Urothelium cell line (cell line): ENCODE results near the gene USP7.

Source experiments
- DNase-seq: peaks from one replicate; pipeline ENCODE4 v3.0.0; 2011; ENCODE audit warnings: low spot score, mixed read lengths
- FAIRE-seq: peaks from 2 replicates; lab custom pipeline; 2011; peaks lifted over from hg19 to GRCh38; lab: Jason Lieb, UNC

The USP7 gene

DNA sequence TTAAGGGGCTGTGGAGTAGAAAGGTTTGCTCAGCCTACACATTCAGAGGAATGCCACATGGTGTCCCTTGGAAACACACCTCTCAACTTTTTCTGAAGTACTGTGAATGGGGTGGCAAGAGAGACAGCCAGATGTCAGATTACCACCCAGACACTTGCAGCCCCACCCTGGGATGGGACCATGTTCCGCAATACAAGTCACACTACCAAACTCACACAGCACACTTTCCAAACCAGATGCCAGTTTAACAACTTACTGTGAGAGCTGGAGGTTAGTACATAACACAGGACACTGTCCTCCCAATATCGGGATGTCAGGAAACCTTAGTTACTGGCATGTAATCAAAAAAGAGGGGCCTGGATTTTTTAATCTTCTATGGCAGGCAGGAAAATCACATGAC is 7.9 kb downstream of the USP7 start:
- FAIRE-seq (no peak), DNase-seq (no peak)

DNA sequence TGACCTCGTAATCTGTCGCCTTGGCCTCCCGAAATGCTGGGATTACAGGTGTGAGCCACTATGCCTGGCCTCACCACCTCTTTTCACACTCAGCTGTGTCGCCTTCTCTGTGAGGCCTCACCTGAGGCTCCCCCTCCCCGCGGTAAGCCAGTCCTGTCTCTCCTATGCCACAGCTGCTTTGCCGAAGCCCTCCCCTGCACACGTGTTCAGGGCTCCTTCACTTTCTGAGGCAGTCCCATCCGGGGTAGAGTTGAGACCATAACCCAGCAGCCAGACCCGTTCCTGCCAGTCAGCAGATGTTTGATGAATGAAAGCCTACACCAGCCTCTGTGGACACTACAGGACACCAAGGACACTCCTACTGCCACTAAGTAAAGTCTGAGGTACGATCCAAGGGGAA is 10.6 kb downstream of the USP7 start:
- no peak for DNase-seq
- no peak for FAIRE-seq

DNA sequence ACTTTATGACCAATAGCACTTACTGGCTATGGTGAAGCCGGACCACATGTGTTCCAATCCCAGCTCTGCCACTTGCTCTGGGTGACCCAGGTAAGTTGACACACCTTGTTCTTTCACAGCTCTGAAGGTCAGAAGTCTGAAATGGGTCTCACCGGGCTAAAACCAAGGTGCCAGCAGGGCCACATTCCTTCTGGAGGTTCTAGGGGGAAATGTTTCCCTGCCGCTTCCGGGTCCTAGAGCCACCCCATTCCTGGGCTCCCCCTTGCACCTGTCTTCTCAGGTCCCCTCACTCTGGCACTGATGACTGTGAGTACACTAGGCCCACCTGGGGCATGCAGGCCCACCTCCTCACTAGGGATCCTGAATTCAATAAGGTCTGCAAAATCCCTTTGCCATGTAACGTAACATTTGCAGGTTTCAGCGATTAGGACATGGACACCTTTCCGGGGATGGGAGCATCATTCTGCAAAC is 11.4 kb downstream of the USP7 start:
- FAIRE-seq (no peak), DNase-seq (no peak)

DNA sequence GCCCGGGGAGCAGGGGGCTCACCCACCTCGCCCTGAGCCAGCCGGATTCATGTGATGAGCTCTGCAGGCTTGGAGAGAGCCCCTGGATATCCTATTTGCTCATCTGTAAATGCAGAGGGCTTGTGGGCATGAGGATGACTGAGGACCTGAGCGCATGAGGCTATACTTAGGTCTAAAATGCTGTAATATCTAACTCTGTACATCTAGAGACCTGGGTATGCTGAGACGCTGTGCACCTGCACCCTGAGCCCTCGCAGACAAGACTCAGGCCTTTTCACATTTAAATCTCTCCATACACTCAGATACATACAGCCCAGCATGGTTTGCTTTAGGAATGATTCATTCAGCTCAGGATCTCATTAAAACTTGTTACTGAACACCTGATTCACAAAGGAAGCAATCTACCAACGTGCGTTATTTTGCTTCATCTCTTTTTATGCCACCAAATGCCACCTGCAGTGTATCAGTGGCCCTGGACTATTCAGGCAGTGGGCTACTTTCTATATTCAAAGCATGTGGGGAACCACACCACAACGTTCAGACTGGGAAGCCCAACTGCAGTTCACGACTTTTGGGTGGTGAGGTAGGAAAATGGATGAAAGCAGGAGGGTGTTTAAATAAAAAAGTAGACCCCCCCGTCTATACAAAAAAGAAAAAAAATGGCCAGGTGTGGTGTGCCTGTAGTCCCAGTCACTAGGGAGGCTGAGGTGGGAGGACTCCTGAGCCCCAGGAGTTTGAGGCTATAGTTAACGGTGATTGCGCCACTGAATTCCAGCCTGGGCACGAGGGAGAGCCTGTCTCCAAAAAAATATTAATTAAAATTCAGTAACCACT is 12.0 kb downstream of the USP7 start:
- DNase-seq = no peak
- no peak for FAIRE-seq

- DNase-seq (no peak), FAIRE-seq (no peak)
Measured at GRCh38 chr16:8950580-8951077, 13.1 kb downstream of the USP7 start.

- FAIRE-seq (no peak), DNase-seq (no peak)
Measured at GRCh38 chr16:8949536-8950418, 13.9 kb downstream of the USP7 start.

- no peak for DNase-seq
- no peak for FAIRE-seq
Measured at GRCh38 chr16:8948831-8949230, 14.9 kb downstream of the USP7 start.

DNA sequence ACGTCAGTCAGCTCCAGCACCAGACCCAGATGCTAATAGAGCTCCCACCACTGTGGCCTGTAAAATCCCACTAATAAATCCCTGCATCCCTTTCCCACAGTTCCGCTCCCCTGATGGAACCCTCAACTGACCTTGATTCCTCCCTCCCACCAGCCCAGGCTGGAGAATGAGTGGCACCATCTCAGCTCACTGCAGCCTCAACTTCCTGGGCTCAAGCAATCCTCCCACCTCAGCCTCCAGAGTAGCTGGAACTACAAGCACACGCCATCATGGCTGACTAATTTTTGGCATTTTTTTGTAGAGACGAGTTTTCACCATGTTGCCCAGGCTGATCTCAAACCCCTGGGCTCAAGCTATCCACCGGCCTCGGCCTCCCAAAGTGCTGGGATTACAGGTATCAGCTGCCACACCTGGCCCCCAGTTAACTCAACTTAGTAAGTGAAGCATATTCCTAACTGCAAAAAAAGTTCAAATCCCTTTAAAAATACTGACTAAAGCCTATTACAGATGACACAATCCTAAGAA is 15.6 kb downstream of the USP7 start:
- no peak for DNase-seq
- FAIRE-seq = no peak

DNA sequence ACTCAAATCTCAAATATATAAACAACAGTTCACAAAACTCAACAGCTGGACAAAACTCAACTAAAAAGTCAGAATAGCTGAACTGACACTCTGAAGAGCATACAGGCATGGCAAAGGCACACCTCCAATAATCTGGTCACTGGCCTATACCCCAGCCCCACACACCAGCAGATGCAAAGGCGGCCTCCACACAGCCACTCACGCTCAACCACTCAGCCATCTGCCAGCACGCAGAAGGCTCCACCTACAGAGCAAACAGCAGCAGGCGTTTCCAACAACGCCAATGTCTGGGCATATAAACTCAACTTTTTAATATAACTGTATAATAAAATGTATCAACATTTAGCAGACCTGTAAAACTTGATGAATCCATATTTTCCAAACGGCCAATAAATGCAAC is 17.2 kb downstream of the USP7 start:
- DNase-seq (no peak), FAIRE-seq (no peak)

DNA sequence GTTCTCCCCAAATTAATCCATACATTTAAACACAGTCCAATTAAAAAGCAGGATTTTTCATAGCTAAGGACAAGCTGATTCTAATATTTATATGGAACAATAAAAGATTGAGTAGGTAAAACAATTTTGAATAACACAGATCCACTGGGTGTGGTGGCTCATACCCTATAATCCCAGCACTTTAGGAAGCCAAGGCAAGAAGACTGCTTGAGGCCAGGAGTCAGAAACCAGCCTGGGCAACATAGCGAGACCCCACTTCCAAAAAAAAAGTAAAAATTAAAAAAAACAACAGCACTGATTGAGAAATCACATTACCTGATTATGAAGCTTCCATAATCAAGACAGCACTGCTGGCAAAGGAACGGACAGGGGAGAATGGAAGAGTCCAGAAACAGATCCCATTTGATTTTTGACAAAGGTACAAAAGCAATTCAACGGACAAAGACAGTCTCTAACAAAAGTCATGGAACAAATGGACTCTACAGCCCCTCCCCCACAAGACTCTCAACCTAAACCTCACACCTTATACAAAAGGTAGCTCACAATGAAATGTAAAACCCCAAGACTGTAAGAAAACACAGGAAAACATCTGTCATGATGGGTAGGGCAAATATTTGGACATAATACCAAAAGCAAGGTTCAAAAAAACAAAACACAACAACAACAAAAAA is 17.9 kb downstream of the USP7 start:
- DNase-seq (no peak), FAIRE-seq (no peak)

DNA sequence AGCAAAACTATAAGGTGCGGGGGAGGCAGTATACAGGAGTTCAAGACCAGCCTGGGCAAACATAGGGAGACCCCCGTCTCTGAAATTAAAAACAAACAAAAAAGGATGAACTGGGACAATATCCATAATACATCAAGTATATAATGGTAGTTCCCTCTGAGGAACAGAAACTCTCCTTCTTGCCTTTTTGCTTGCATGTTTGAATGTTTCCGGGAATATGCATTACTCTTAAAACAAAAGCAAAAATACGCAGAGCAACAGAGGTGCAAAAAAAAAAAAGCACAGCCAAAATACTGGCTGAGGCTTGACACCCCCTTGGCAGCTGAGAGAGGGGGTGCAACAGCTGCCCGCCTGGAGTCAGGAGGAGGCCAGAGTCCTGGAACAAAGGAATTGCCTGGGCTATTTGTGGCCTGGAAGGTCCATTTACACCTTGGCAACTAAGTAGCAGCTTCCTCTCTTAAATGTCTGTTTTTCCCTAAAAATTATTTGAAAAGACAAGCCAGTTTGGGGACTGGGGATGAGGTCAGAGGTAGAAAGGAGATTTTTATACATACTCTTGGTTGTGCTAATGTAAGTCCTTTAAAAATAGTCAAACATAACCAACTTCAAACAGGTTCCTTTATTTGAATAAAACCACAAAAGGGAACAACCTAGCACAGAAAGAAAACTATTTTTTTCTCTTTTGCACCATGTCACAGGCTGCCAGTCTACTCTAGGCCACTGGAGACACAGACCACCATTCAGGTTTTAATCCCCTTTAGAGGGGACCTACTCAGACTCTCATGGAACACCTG is 19.5 kb downstream of the USP7 start:
- DNase-seq = no peak
- FAIRE-seq = no peak

DNA sequence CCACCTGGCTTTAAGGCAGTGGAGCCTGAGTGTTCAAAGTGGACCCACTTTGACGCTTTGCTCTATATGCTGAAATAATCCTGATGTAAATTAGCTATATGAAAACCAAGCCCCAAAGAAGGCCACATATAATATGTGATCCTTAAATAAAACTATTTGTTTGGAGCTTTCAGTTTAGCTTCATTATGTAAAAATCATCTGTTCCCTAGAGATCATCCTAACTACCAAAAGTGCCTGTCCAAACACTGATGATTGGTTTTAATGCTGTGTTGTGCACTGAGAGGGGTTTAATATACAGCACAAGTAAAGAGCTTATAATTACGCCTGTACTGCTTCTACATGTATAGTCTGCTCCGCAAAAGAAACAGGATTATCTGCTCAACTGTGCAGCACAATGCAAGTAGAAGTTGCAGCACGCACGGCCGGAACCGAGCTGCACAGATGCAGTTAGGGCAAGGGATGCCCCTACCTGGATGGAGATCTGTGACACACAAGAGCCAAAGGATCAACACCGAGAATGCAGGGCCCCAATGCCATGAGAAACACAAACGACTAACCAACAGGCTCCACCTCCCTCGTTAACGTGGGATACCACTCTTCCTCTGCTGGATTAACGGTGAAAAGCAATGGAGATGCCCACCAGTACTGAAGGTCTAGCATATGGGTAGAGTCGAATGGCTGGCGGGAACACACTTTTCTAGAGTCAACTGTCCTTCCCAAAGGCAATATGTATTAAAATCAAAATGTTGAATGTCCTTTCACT is 20.5 kb downstream of the USP7 start:
- DNase-seq (no peak), FAIRE-seq (no peak)

DNA sequence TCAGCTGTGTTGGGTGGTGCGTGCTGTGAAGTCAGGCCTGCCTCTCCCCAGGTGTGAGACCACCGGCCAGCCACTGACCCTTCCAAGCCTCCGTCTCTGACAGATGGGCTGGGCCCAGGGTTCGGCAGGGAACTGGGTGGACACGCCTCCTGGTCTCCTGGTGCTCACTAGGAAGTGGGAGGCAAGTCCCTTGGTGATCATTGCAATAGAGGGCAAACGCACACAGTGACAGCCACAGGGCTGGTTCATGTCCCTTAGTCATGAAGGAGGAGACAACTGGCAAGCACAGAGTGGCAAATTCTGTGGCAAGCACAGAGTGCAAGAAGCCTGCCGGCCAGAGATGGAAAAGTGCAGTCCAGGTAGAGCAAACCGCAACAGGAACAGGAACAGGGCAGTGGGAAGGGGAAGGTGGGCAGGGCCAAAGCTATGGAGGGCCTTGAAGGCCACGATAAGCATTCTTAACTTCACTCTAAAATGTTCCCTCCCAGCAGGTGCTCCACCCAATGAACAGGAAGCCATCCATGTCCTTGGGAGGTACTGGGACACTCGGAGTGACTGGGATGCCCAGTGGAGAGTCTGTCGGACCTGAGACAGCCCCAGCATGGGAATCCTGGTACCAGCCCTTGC is 21.9 kb downstream of the USP7 start:
- DNase-seq = no peak
- no peak for FAIRE-seq

- no peak for FAIRE-seq
- DNase-seq = no peak
Measured at GRCh38 chr16:8937803-8938202, 25.9 kb downstream of the USP7 start.

GRCh38 chr16:8936421-8936820 is 27.3 kb downstream of the USP7 start:
- FAIRE-seq = no peak

GRCh38 chr16:8935989-8936388 is 27.7 kb downstream of the USP7 start:
- no peak for DNase-seq
- FAIRE-seq = no peak

More at GRCh38 chr16:8936421-8936820, 27.3 kb downstream of the USP7 start:
- DNase-seq = peak; percentile 56

GRCh38 chr16:8934601-8935000 is 29.1 kb downstream of the USP7 start:
- DNase-seq (no peak), FAIRE-seq (no peak)

GRCh38 chr16:8931859-8932258 is 31.8 kb downstream of the USP7 start:
- FAIRE-seq = no peak
- DNase-seq = peak; percentile 48
